ENCODE data around the gene GAGE10.
"Not testable (repeated sequence)": the region's sequence is repeated elsewhere in the genome, so short reads cannot be mapped to it uniquely, and the experiment has no call there.

The GAGE10 gene

DNA sequence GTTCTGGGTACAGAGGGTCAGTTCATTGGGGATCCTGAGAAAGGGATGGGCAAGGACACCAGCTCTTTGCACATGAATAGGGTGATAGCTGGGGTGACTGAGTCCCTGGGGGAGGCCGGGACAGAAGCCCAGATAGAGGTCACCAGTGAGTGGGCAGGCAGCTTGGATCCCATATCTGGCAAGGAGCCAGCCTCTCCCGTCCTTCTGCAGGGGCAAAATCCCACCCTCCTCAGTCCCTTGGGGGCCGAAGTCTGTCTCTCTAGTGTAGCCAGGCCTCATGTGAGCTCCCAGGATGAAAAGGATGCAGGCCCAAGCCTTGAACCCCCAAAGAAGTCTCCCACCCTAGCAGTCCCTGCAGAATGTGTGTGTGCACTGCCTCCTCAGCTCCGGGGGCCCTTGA, 16.9 kb upstream of the GAGE10 start:
- DNase-seq (ENCODE audit: low read depth), result no peak
- TF ChIP-seq, protein P1, sequence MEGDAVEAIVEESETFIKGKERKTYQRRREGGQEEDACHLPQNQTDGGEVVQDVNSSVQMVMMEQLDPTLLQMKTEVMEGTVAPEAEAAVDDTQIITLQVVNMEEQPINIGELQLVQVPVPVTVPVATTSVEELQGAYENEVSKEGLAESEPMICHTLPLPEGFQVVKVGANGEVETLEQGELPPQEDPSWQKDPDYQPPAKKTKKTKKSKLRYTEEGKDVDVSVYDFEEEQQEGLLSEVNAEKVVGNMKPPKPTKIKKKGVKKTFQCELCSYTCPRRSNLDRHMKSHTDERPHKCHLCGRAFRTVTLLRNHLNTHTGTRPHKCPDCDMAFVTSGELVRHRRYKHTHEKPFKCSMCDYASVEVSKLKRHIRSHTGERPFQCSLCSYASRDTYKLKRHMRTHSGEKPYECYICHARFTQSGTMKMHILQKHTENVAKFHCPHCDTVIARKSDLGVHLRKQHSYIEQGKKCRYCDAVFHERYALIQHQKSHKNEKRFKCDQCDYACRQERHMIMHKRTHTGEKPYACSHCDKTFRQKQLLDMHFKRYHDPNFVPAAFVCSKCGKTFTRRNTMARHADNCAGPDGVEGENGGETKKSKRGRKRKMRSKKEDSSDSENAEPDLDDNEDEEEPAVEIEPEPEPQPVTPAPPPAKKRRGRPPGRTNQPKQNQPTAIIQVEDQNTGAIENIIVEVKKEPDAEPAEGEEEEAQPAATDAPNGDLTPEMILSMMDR (IDR thresholded peaks at IDR 0.05; ENCODE audit: low read length, missing control alignments), result no peak

DNA sequence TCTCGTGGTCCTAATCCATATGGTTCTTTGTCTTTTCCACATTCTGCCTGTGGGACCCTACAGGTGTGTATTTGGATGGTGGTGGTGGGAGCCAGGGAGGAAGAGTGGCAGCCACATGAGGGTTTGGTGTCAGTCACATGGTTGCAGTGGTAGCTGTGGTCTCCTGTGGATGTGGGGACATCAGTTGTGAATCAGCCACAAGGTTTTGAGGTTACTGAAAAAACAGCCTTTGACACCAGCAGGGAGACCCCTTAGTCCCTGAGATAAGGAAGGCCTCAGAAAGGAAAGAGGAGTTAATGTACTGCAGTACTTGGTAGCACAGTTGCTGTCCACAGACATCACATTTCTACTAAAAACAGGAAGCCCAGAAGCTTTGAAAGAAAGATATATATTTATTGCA, 15.8 kb upstream of the GAGE10 start:
- TF ChIP-seq, protein P1 (IDR thresholded peaks at IDR 0.05; ENCODE audit: low read length, missing control alignments), result no peak
- no peak for DNase-seq (ENCODE audit: low read depth)
- no peak overlapping the region for H3K4me3 ChIP-seq (replicated peaks; ENCODE audit: low read depth, low read length)

More for the DNA sequence above, 16.9 kb upstream of the GAGE10 start:
- H3K4me3 ChIP-seq (replicated peaks; ENCODE audit: low read depth, low read length), result no peak overlapping the region

DNA sequence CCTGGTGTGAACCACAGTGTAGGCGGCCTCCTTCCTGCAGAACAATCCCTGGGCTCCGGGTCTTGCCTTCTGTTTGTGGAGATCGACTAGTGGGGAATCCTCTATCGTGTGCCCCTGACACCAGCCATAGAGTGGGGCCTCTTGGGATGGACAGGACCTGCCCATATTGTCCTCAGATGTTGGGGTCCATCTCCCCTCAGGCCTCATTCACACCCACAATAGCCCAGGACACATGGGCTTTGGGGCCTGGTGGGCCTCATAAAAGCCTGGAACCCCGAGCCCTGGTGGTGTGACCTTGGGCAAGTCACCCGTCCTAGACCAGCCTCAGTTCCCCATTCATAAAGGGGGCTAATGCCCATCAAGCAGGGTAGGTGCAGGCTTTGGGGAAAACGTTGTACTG, 13.2 kb upstream of the GAGE10 start:
- no peak for DNase-seq (ENCODE audit: low read depth)
- no peak overlapping the region for H3K4me3 ChIP-seq (replicated peaks; ENCODE audit: low read depth, low read length)
- TF ChIP-seq, protein P1 (IDR thresholded peaks at IDR 0.05; ENCODE audit: low read length, missing control alignments), result no peak

DNA sequence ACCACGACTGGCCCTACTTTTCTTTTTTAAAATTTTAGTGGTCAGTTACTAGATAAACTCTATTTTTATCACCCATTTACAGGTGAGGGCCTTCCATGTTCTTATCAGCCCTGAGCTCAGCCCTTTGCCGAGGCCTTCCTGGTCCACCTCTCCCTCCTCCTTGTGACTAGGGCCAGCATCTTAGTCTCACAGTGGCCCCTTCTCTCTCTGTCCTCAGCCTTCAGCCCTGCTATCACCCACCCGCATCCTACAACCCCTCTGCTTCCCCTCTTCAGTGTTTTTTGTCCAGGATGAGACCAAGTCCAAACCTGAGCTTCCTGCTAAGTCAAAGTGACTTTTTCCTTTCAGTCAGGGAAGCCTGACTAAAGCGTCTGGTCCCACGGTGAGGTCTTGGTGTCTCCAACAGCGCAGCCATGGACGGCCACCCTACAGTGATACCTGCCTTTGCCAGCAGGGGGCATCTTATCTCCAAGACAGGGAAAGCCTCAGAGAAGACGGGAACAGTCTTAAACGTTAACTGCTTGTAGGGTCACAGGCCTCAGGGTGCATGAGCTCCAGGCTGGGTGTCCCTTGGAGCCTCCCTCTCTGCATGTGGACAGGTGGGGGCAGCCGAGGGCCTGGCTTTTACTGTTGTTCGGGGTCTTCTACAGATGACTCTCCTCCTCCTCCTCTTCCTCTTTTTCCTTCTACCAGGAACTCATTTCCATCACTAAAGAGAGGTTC, 11.7 kb upstream of the GAGE10 start:
- peak; percentile 68 for DNase-seq (ENCODE audit: low read depth)
- H3K4me3 ChIP-seq (replicated peaks; ENCODE audit: low read depth, low read length), result no peak overlapping the region
- TF ChIP-seq, protein P1 (IDR thresholded peaks at IDR 0.05; ENCODE audit: low read length, missing control alignments), result peak; percentile 61

DNA sequence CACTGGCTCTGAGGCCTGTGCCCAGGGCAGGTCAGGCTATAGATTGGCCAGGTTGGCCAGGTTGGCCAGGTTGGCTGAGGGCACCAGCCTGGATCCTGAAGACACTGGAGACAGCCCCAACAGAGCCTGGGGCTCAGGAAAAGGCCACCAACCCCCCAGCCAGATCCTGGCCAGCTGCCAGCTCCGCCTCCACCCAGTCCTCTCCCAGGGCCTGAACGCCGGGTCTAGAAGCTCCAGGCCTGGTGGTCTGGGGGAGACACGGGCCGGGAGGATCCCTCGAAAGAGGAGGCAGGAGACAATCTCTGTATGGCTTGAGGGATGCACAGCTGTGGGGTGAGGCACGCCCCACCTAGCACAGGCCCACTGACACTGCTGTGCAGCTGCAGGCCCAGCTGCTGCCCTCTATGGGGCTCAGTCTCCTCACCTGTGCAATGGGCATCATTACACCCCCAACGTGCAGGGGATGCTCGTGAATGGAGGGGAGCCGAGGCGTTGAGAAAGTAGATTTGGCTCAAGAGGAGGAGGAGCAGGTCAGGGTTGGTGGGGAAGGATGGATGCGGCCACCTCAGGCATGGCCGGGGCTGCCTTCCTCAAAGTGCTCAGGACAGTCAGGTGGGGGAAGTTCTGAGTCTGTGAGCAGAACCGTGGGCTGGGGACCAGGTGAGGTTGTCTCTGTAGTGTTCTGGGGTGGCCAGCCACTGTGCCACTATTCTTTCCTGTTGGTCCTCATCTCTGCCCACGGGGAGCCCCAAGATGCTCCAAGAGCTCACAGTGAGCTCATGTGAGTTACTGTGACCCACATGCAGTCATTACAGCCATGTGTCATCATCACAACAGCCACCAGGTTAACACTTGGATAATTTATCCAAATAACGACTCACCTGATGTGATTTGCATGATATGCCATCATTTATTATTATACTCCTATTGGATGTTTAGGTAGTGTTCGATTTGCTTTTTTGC, 10.8 kb upstream of the GAGE10 start:
- TF ChIP-seq, protein P1 (IDR thresholded peaks at IDR 0.05; ENCODE audit: low read length, missing control alignments), result no peak
- no peak overlapping the region for H3K4me3 ChIP-seq (replicated peaks; ENCODE audit: low read depth, low read length)
- no peak for DNase-seq (ENCODE audit: low read depth)

DNA sequence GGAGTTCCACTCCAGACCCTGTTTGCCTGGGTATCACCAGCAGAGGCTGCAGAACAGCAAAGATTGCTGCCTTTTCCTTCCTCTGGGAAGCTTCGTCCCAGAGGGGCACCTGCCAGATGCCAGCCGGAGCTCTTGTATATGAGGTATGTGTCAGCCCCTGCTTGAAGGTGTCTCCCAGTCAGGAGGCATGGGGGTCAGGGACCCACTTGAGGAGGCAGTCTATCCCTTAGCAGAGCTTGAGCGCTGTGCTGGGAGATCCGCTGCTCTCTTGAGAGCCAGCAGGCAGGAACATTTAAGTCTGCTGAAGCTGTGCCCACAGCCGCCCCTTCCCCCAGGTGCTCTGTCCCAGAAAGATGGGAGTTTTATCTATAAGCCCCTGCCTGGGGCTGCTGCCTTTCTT, 4.2 kb upstream of the GAGE10 start:
- not testable (repeated sequence) for H3K4me3 ChIP-seq (replicated peaks; ENCODE audit: low read depth, low read length); DNase-seq (ENCODE audit: low read depth)

DNA sequence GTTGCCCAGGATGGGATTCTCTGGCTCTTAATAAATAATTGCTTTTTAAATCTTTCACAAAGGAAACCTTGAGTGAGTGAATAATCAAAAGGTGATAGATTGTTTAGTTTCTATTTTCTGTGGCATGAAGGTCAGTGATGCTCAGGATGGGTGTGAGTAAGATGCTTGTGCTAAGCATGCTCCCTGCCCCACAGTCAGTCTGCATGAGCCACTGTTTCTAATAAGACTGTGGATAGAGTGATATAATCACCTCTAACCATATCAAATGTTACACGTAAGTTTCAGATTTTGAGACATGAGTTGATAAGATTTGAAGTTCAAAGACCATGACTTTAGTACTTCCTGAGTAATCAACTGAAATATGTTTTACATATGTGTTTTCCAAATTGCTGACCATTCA, 2.7 kb upstream of the GAGE10 start:
- TF ChIP-seq, protein P1 (IDR thresholded peaks at IDR 0.05; ENCODE audit: low read length, missing control alignments), result no peak
- DNase-seq (ENCODE audit: low read depth), result no peak
- no peak overlapping the region for H3K4me3 ChIP-seq (replicated peaks; ENCODE audit: low read depth, low read length)

DNA sequence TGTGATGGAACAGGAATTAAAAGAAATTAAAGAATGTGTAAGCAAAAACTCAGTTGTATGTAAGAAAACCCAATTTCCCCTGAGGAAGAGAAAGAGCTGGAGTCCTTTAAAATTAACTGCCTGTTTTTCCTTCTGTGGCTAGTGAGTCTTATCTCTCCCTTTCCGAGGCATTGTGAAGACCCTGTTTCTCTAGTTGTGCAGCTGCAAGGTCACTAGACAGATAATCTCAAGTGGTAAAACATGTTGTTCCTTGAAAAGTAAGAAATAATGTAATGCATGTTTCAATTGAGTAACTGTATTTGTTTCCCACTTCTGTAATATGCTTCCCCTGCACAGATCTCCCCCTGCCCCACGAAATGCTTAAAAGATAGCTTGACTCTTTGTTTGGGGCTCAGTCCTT, 4.3 kb downstream of the GAGE10 start:
- not testable (repeated sequence) for DNase-seq (ENCODE audit: low read depth); H3K4me3 ChIP-seq (replicated peaks; ENCODE audit: low read depth, low read length)

Data from fibroblast of pulmonary artery (primary cell).